Gastroesophageal sphincter (tissue), 3 donors: ENCODE results near the gene SLC38A3.

Experiments
- CTCF ChIP-seq, 4 experiments: fragments of 200-600 bp in 2 of 4; fragments of 450-650 bp in 2 of 4; sonication (generic) in 1 of 4; IDR thresholded peaks; one replicate each; pipeline ENCODE4 v1.5.1; 2017 to 2019; ENCODE audit warnings: antibody characterized with exemption in 4 of 4, mild to moderate bottlenecking in 2 of 4, moderate library complexity in 2 of 4
- EP300 ChIP-seq: sonication (generic); formaldehyde crosslinking; IDR thresholded peaks from one replicate; pipeline ENCODE4 v1.6.1; 2017; ENCODE audit warnings: antibody characterized with exemption, mild to moderate bottlenecking
- POLR2A ChIP-seq, 2 donors: fragments of 450-650 bp; IDR thresholded peaks; one replicate each; pipeline ENCODE4 v1.6.1; 2017; ENCODE audit warnings: antibody characterized with exemption in 2 of 2, mild to moderate bottlenecking in 2 of 2, moderate library complexity in 1 of 2
- POLR2AphosphoS5 ChIP-seq: sonication (generic); formaldehyde crosslinking; IDR thresholded peaks from one replicate; pipeline ENCODE4 v1.6.1; 2017; ENCODE audit warnings: antibody characterized with exemption

- peak in 1 of 4 experiments; percentile 20 for TF ChIP-seq CTCF (IDR thresholded peaks at IDR 0.05)
- TF ChIP-seq EP300, result no peak
- TF ChIP-seq POLR2AphosphoS5, result peak; percentile 93
- TF ChIP-seq POLR2A (IDR thresholded peaks at IDR 0.05), result peak; percentile 68 to 75
Measured at GRCh38 chr3:50267280-50267913, 62.3 kb downstream of the SLC38A3 start.
